BJ (cell line): ENCODE measurements around the gene CAMK1. TPM values are rescaled to one million over a fixed set of nuclear protein-coding genes. Genes with fewer than 3 reads are reported as not detected.
"Not testable (repeated sequence)": the region's sequence is repeated elsewhere in the genome, so short reads cannot be mapped to it uniquely, and the experiment has no call there.

Experiments used
- CTCF ChIA-PET: fragments of 350-600 bp; formaldehyde crosslinking; extraction: SDS; loops from one replicate; lab custom pipeline; 2021; ENCODE audit warnings: antibody characterized with exemption, inconsistent platforms; lab: Yijun Ruan, JAX
- POLR2A ChIA-PET: fragments of 300-600 bp; sonication (Branson Sonifier 250); formaldehyde crosslinking; extraction: SDS; loops from one replicate; lab custom pipeline; 2021; ENCODE audit warnings: antibody characterized with exemption; lab: Charles Lee
- DNase-seq: peaks from one replicate; pipeline ENCODE4 v3.0.0-alpha.2; 2011; ENCODE audit warnings: low read depth
- H3K27me3 ChIP-seq: 2 replicates; pipeline ENCODE4 v1.6.0; 2011; ENCODE audit warnings: low read length; ENCODE audit not compliant: control insufficient read depth, insufficient read depth
- H3K36me3 ChIP-seq: 2 replicates; pipeline ENCODE4 v1.5.1; 2011; ENCODE audit warnings: low read length; ENCODE audit not compliant: control insufficient read depth, insufficient read depth
- H3K4me3 ChIP-seq: 2 replicates; pipeline ENCODE4 v1.5.1; 2011; ENCODE audit warnings: low read depth, mild to moderate bottlenecking, control low read depth, low read length
- CTCF ChIP-seq: IDR thresholded peaks from 2 replicates; pipeline ENCODE4 v1.5.1; 2011; ENCODE audit warnings: low read depth, mild to moderate bottlenecking, control low read depth, inconsistent platforms, low read length, moderate library complexity; ENCODE audit not compliant: insufficient read depth
- polyA plus RNA-seq: library from polyadenylated mRNA; depleted of rRNA; stranded (reverse); fragments of >200 nt; gene quantifications from 2 replicates; pipeline ENCODE4 v1.2.3, GENCODE V29; 2011

CAMK1 gene
- polyA plus RNA-seq, 1 experiment: 32.6 TPM

DNA sequence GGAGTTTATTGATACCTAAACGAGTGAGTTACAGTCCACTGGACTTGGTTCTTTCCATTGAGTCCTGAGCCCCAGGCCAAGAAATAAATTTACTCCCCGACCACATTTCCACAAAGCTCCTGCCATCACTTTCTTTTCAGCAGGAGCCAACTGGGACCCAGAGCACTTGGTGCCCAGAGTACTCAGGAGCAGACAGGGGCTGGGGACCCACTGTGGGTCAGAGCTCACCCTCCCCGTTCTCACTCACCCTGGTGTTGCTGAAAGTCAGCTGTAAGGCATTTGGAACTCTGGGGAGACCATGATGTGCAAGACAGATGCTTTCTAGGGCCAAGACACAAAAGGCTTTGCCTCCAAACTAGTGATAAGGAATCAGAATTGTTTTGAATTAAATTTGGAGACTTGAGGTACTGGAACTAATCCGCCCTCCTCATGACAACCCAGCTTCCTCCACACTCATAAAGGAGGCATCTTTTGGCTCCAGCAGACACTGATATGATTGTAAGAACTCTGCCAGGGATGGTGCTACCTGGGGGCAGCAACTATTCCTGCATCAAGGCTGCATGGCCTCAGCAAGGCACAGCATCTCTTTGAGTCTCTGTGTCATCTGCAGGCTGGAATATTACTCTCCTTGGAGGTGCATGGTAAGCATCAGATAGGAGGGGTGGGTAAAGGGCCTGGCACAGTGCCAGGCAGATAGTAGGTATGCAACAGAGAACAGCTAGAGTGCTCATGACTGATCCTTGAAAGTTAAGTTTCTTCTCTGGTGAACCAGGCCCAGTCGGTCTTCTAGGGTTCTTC lies 7.3 kb upstream of the CAMK1 start:
- CTCF ChIA-PET: interaction anchor here (1.3 kb wide), 2 partner anchors 28 to 59 kb away, joined by 3 read pairs; no protein-coding TSS in a partner anchor
- no peak for DNase-seq
- no peak overlapping the region for H3K4me3 ChIP-seq
- no peaks in the 10 kb centered on the region for H3K27me3 ChIP-seq
- POLR2A ChIA-PET: no interaction called here
- H3K36me3 ChIP-seq: peaks cover 6% of the 10 kb centered on the region
- no peak for TF ChIP-seq CTCF

GRCh38 chr3:9771007-9771406 lies 1.3 kb upstream of the CAMK1 start:
- DNase-seq, CTCF ChIA-PET, H3K36me3 ChIP-seq, H3K27me3 ChIP-seq, H3K4me3 ChIP-seq: not testable (repeated sequence)
- POLR2A ChIA-PET: interaction anchor here (0.6 kb wide), 1 partner anchor 9 kb away, joined by 5 read pairs; no protein-coding TSS in a partner anchor

GRCh38 chr3:9770276-9770812 lies 597 bp upstream of the CAMK1 start:
- Histone ChIP-seq H3K27me3 (no peaks in the 10 kb centered on the region), H3K36me3 (peaks cover 2% of the 10 kb centered on the region), H3K4me3 (peak overlapping the region; percentile 69)
- ChIA-PET CTCF (interaction anchor here (0.6 kb wide), 1 partner anchor 15 kb away, joined by 4 read pairs; no protein-coding TSS in a partner anchor), POLR2A (interaction anchor here (0.5 to 0.6 kb wide), 2 partner anchors 9 to 10 kb away, joined by 5 to 8 read pairs; no protein-coding TSS in a partner anchor)
- DNase-seq: no peak
- no peak for TF ChIP-seq CTCF

GRCh38 chr3:9769012-9769411 lies 735 bp downstream of the CAMK1 start:
- Histone ChIP-seq H3K27me3 (no peaks in the 10 kb centered on the region), H3K36me3 (peaks cover 2% of the 10 kb centered on the region), H3K4me3 (peak overlapping the region; percentile 69)
- ChIA-PET CTCF (no interaction called here), POLR2A (no interaction called here)
- TF ChIP-seq CTCF: no peak
- no peak for DNase-seq

GRCh38 chr3:9768141-9768775 lies 1.5 kb downstream of the CAMK1 start:
- POLR2A ChIA-PET: no interaction called here
- CTCF ChIA-PET: interaction anchor here (0.5 kb wide), 1 partner anchor 273 kb away, joined by 4 read pairs; no protein-coding TSS in a partner anchor
- H3K27me3 ChIP-seq: no peaks in the 10 kb centered on the region
- peaks cover 2% of the 10 kb centered on the region for H3K36me3 ChIP-seq
- TF ChIP-seq CTCF: no peak
- DNase-seq: no peak
- H3K4me3 ChIP-seq: no peak overlapping the region
